Measurements from ENCODE around the gene SERPIND1.
"Not testable (repeated sequence)": the region's sequence is repeated elsewhere in the genome, so short reads cannot be mapped to it uniquely, and the experiment has no call there.

SERPIND1 gene

DNA sequence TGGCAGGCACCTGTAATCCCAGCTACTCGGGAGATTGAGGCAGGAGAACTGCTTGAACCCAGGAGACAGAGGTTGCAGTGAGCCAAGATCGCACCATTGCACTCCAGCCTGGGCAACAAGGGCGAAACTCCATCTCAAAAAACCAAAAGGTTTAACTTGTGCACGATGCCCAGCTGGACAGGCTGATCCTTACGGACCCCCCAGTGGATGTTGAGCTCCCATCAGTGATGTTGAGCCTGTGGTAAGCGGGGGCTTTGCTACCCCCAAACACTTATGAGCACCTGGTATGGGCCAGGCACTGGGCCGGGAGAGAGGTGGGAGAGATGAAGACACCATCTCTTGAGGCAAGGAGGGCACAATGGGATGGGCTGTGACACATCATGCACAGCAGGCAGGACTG lies 7.4 kb upstream of the SERPIND1 start:
- DNase-seq (ENCODE audit: low read depth): no peak
- no peak overlapping the region for H3K4me3 ChIP-seq (ENCODE audit: low read length)
- TF ChIP-seq CTCF (conservative IDR thresholded peaks at IDR 0.05; ENCODE audit: low read length): no peak

GRCh38 chr22:20769496-20769826 lies 4.5 kb upstream of the SERPIND1 start:
- DNase-seq (ENCODE audit: low read depth); H3K4me3 ChIP-seq (ENCODE audit: low read length): not testable (repeated sequence)

- no peak for TF ChIP-seq CTCF (conservative IDR thresholded peaks at IDR 0.05; ENCODE audit: low read length)
- H3K4me3 ChIP-seq (ENCODE audit: low read length): no peak overlapping the region
- no peak for DNase-seq (ENCODE audit: low read depth)
Measured at GRCh38 chr22:20771918-20772625, 1.8 kb upstream of the SERPIND1 start.

- no peak overlapping the region for H3K4me3 ChIP-seq (ENCODE audit: low read length)
- TF ChIP-seq CTCF (conservative IDR thresholded peaks at IDR 0.05; ENCODE audit: low read length): no peak
- DNase-seq (ENCODE audit: low read depth): no peak
Measured at GRCh38 chr22:20774882-20775281, 969 bp downstream of the SERPIND1 start.

DNA sequence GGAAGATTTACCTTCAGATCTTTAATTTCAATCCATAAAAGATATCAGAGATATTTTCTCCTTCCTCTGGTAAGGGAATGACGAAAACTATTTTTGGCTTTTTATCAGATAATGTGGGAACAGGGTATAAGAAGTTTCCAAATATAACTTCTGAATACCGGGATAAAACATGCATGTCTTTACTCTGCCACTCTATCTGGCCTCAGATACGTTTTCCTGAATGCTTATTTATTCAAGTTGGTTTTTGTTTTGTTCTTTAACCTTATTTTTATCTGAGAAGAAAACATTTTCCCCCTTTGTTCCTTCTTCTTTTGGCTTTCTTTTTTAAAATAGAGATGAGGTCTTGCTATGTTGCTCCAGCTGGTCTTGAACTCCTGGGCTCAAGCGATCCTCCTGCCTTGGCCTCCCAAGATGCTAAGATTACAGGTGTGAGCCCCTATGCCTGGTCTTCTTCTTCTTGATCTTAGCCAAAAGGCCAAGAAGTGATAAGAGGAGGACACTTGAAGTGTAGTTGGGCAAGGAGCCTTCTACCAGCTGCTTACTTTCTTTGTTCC lies 1.5 kb downstream of the SERPIND1 start:
- no peak for DNase-seq (ENCODE audit: low read depth)
- TF ChIP-seq CTCF (conservative IDR thresholded peaks at IDR 0.05; ENCODE audit: low read length): no peak
- no peak overlapping the region for H3K4me3 ChIP-seq (ENCODE audit: low read length)

DNA sequence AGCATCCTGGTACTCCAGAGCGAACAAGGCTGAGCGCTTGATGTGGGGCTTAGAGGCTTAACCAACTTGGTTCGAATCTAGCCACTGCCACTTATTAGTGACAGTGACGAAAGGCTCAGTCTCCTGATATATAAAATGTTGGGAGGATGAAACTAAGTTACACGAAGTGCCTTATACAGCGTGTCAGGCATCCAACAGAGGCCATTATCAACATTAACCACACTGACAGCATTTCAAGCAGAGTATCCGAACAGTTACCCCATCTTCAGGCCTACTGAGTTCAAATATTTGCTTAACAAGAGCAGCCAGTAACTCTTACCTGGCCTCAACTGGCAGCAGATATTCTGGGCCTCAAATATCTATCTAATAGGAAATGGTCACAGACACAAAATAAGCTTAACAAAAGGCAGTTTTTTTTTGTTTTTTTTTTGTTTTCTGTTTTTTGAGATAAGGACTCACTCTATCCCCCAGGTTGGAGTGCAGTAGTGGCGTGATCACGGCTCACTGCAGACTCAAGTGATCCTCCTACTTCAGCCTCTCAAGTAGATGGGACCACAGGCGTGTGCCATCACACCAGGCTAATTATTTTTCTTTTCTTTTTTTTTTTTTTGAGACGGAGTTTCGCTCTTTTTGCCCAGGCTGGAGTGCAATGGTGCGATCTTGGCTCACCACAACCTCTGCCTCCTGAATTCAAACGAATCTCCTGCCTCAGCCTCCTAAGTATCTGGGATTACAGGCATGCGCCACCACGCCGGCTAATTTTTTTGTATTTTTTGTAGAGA lies 2.9 kb downstream of the SERPIND1 start:
- DNase-seq (ENCODE audit: low read depth): no peak
- no peak for TF ChIP-seq CTCF (conservative IDR thresholded peaks at IDR 0.05; ENCODE audit: low read length)
- H3K4me3 ChIP-seq (ENCODE audit: low read length): no peak overlapping the region

GRCh38 chr22:20777420-20778177 lies 3.7 kb downstream of the SERPIND1 start:
- H3K4me3 ChIP-seq (ENCODE audit: low read length): no peak overlapping the region
- no peak for TF ChIP-seq CTCF (conservative IDR thresholded peaks at IDR 0.05; ENCODE audit: low read length)
- peak; percentile 33 for DNase-seq (ENCODE audit: low read depth)

Measured in AG10803 (cell line).